HepG2 (cell line): Measurements from ENCODE around the gene NOB1. TPM values are rescaled to one million over a fixed set of nuclear protein-coding genes. Genes with fewer than 3 reads are reported as not detected.
A peak's percentile ranks its signal among the peaks of the same experiment; 100 is the strongest.

Source experiments
- HNF1B ChIP-seq: sonication (generic); formaldehyde crosslinking; IDR thresholded peaks from 2 replicates; pipeline ENCODE4 v1.5.1; 2020; ENCODE audit warnings: mild to moderate bottlenecking, moderate library complexity, missing genetic modification reagents
- JDP2 ChIP-seq: sonication (generic); formaldehyde crosslinking; IDR thresholded peaks from 2 replicates; pipeline ENCODE4 v1.8.1; 2022; ENCODE audit warnings: missing genetic modification reagents, borderline replicate concordance
- MAFG ChIP-seq: sonication (generic); formaldehyde crosslinking; IDR thresholded peaks from 2 replicates; pipeline ENCODE4 v1.5.1; 2020; ENCODE audit warnings: mild to moderate bottlenecking, missing genetic modification reagents
- NFYB ChIP-seq: sonication (generic); formaldehyde crosslinking; IDR thresholded peaks from 2 replicates; pipeline ENCODE4 v1.4.0; 2020; ENCODE audit warnings: missing genetic modification reagents
- PATZ1 ChIP-seq: sonication (generic); formaldehyde crosslinking; IDR thresholded peaks from 2 replicates; pipeline ENCODE4 v1.4.0; 2020; ENCODE audit warnings: missing genetic modification reagents
- TOPORS ChIP-seq: sonication (generic); formaldehyde crosslinking; IDR thresholded peaks from 2 replicates; pipeline ENCODE4 v1.8.0; 2023; ENCODE audit warnings: mild to moderate bottlenecking, missing genetic modification reagents
- ZBTB42 ChIP-seq: sonication (generic); formaldehyde crosslinking; IDR thresholded peaks from 2 replicates; pipeline ENCODE4 v1.5.0; 2020; ENCODE audit warnings: mild to moderate bottlenecking, missing genetic modification reagents
- ZFAT ChIP-seq: sonication (generic); formaldehyde crosslinking; conservative IDR thresholded peaks from 2 replicates; pipeline ENCODE4 v1.8.1; 2023; ENCODE audit warnings: missing genetic modification reagents, inconsistent platforms
- ZNF362 ChIP-seq: sonication (generic); formaldehyde crosslinking; IDR thresholded peaks from 2 replicates; pipeline ENCODE4 v1.4.0; 2020; ENCODE audit warnings: missing genetic modification reagents, mild to moderate bottlenecking, borderline replicate concordance
- ZNF652 ChIP-seq: IDR thresholded peaks from 2 replicates; pipeline ENCODE4 v1.6.1; 2016; ENCODE audit warnings: low read depth, borderline replicate concordance
- ZNF891 ChIP-seq: sonication (generic); formaldehyde crosslinking; IDR thresholded peaks from 2 replicates; pipeline ENCODE4 v1.5.0; 2020; ENCODE audit warnings: mild to moderate bottlenecking, missing genetic modification reagents
- polyA plus RNA-seq, 8 experiments: library from polyadenylated mRNA; depleted of rRNA in 3 of 8; stranded (reverse) in 7 of 8; unstranded in 1 of 8; fragments of >200 nt; fragmentation: Illumina TruSeq in 4 of 8; extraction: Trizol in 4 of 8; gene quantifications; 2 replicates each; pipeline versions ENCODE4 v1.2.1 to v1.2.3, GENCODE V29; 2011 to 2016; ENCODE audit warnings: low read depth in 4 of 8, missing spikeins in 1 of 8, mixed read lengths in 1 of 8; ENCODE audit not compliant: insufficient read depth in 1 of 8
- total RNA-seq, 5 experiments: library from RNA; depleted of rRNA; stranded (reverse); fragments of >200 nt; fragmentation: Illumina TruSeq; extraction: Trizol; gene quantifications; 2 replicates each; pipeline ENCODE4 v1.2.3, GENCODE V29; 2016; ENCODE audit warnings: low read depth in 1 of 5
- TF ChIP-seq, protein P1 (sequence below): sonication (generic); formaldehyde crosslinking; IDR thresholded peaks from 2 replicates; pipeline ENCODE4 v1.9.0; 2021; ENCODE audit warnings: missing genetic modification reagents, borderline replicate concordance
- TF ChIP-seq, protein P2 (sequence below): sonication (generic); formaldehyde crosslinking; IDR thresholded peaks from 2 replicates; pipeline ENCODE4 v1.9.0; 2022; ENCODE audit warnings: low read depth, missing genetic modification reagents

NOB1 gene
- total and polyA plus RNA-seq, 2 of the 13 experiments (the other 11 are each of a cell fraction or from before 2014, with no cell fraction given): 47.1 to 162 TPM

GRCh38 chr16:69761983-69762813, 7.5 kb upstream of the NOB1 start, which contains the start of gene WWP2 (continued):
- TF ChIP-seq HNF1B (CRISPR knock-in tag) (peak; percentile 75), TOPORS (CRISPR knock-in tag) (peak; percentile 73; the same call in 1 of the 2 replicates), NFYB (CRISPR knock-in tag) (no peak), MAFG (CRISPR knock-in tag) (no peak), ZNF362 (CRISPR knock-in tag) (no peak), PATZ1 (CRISPR knock-in tag) (peak; percentile 78), JDP2 (CRISPR knock-in tag) (no peak; the same call in 1 of the 2 replicates), ZNF652 (CRISPR knock-in tag) (no peak), ZBTB42 (no peak), ZNF891 (peak; percentile 91), ZFAT (no peak)
- TF ChIP-seq, protein P1, sequence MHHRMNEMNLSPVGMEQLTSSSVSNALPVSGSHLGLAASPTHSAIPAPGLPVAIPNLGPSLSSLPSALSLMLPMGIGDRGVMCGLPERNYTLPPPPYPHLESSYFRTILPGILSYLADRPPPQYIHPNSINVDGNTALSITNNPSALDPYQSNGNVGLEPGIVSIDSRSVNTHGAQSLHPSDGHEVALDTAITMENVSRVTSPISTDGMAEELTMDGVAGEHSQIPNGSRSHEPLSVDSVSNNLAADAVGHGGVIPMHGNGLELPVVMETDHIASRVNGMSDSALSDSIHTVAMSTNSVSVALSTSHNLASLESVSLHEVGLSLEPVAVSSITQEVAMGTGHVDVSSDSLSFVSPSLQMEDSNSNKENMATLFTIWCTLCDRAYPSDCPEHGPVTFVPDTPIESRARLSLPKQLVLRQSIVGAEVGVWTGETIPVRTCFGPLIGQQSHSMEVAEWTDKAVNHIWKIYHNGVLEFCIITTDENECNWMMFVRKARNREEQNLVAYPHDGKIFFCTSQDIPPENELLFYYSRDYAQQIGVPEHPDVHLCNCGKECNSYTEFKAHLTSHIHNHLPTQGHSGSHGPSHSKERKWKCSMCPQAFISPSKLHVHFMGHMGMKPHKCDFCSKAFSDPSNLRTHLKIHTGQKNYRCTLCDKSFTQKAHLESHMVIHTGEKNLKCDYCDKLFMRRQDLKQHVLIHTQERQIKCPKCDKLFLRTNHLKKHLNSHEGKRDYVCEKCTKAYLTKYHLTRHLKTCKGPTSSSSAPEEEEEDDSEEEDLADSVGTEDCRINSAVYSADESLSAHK (CRISPR knock-in tag): 0 out of 2 replicates have a peak, but pooled peaks have one; percentile 45
- TF ChIP-seq, protein P2, sequence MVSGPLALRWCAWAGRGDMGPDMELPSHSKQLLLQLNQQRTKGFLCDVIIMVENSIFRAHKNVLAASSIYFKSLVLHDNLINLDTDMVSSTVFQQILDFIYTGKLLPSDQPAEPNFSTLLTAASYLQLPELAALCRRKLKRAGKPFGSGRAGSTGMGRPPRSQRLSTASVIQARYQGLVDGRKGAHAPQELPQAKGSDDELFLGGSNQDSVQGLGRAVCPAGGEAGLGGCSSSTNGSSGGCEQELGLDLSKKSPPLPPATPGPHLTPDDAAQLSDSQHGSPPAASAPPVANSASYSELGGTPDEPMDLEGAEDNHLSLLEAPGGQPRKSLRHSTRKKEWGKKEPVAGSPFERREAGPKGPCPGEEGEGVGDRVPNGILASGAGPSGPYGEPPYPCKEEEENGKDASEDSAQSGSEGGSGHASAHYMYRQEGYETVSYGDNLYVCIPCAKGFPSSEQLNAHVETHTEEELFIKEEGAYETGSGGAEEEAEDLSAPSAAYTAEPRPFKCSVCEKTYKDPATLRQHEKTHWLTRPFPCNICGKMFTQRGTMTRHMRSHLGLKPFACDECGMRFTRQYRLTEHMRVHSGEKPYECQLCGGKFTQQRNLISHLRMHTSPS: no peak
